Loucy (cell line): ENCODE measurements around the gene WNT3.

Source experiments
- EZH2phosphoT487 ChIP-seq: fragments of 200-600 bp; IDR thresholded peaks from 2 replicates; pipeline ENCODE4 v1.6.1; 2018; ENCODE audit warnings: antibody characterized with exemption, mild to moderate bottlenecking, moderate library complexity, borderline replicate concordance
- TF ChIP-seq, protein P1 (sequence below): fragments of 200-600 bp; sonication (generic); conservative IDR thresholded peaks from 2 replicates; pipeline ENCODE4 v1.5.1; 2014; ENCODE audit warnings: mild to moderate bottlenecking, antibody characterized with exemption, low read length

DNA sequence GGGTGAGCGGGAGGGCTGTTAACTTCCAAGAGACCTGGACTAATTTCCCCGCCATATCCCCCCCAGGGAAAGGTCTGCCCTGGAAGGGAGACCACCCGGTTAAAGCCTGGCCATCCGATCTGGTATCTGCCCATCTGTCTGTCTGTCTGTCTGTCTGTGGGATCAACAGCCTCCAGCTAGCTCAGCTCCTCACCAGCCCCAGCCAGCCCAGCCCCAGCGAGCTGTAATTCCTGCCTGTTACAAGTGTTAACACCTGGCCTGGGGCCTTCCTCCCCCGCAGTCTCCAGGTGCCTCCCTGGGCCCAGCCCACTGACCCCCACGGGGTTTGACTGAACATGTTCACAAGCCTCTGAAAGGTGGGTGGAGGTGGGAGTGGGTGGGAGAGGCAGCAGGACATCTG, 4.0 kb downstream of the WNT3 start:
- TF ChIP-seq, protein P1, sequence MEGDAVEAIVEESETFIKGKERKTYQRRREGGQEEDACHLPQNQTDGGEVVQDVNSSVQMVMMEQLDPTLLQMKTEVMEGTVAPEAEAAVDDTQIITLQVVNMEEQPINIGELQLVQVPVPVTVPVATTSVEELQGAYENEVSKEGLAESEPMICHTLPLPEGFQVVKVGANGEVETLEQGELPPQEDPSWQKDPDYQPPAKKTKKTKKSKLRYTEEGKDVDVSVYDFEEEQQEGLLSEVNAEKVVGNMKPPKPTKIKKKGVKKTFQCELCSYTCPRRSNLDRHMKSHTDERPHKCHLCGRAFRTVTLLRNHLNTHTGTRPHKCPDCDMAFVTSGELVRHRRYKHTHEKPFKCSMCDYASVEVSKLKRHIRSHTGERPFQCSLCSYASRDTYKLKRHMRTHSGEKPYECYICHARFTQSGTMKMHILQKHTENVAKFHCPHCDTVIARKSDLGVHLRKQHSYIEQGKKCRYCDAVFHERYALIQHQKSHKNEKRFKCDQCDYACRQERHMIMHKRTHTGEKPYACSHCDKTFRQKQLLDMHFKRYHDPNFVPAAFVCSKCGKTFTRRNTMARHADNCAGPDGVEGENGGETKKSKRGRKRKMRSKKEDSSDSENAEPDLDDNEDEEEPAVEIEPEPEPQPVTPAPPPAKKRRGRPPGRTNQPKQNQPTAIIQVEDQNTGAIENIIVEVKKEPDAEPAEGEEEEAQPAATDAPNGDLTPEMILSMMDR = no peak
- TF ChIP-seq EZH2phosphoT487 = no peak
